ENCODE measurements around the gene PRDM13. TPM values are rescaled to one million over a fixed set of nuclear protein-coding genes. Genes with fewer than 3 reads are reported as not detected.

The PRDM13 gene
- total and polyA plus RNA-seq, 2 donors: under 0.01 TPM; not detected in 1

DNA sequence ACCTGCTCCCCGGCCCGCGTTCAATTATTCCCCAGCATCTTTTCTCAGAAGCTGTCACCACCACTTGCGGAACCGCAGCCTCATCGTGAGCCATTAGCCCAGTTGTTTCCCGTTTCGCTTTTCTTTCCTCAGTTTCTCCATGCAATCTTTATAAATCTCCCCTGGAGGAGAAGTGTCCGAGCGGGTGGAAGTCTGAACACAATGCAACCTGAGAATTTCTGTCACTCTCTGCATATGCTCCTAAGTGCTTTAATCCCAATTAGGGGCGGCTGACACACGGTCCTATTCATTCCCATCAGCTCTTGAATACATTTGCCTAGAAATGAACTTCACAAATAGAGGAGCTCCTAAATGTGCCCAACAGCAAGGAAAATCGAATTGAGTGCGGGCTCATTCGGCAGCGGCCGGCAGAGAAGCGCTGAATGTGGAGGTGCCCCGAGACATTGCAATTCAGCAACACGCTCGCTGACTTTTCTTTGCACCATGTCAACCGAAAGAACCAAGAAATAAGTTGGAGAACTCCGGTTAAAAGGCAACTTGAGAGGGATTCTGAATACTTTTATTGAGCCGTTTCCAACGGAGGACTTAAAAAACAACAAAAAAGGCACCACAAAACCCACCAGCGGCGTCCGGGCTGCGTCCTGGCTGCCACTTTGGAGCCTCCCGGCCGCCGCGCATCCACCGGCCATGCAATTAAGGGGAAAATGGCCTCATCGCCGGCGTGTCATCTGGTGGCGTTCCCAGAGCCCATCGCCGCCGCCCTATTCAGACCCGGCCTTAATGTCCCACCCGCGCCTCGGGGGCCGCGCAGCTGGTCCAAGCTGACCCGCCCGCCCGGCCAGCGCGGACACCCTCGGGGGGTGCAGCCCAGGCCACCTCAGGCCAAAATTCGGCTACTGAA lies 3.9 kb upstream of the PRDM13 start:
- Histone ChIP-seq H3K27ac (ENCODE audit: low read depth in 1 of 2, low read length in 1 of 2) (no peak overlapping the region), H3K27me3 (ENCODE audit: control insufficient read depth in 2 of 2, insufficient read depth in 1 of 2, low read length in 1 of 2) (peaks cover 79 to 98% of the 10 kb centered on the region in 2 donors), H3K4me3 (ENCODE audit: low read length in 2 of 2) (no peak overlapping the region), H3K36me3 (ENCODE audit: control insufficient read depth in 2 of 2, insufficient read depth in 2 of 2, low read length in 1 of 2) (no peaks in the 10 kb centered on the region), H3K4me1 (ENCODE audit: control insufficient read depth in 2 of 2, insufficient read depth in 2 of 2, low read length in 2 of 2) (peaks cover 9 to 15% of the 10 kb centered on the region in 2 donors), H3K9me3 (ENCODE audit: control insufficient read depth in 2 of 2, insufficient read depth in 1 of 2, low read length in 1 of 2) (peaks cover 0 to 13% of the 10 kb centered on the region in 2 donors)
- WGBS: 6% methylated on average over 54 of the region's 54 CpGs
- no peak for DNase-seq (ENCODE audit: low read depth in 6 of 9, low spot score in 9 of 9)

GRCh38 chr6:99603421-99604165 lies 3.0 kb upstream of the PRDM13 start:
- DNase-seq (ENCODE audit: low read depth in 6 of 9, low spot score in 9 of 9): peak in 2 of 9 donors; percentile 42 to 62
- H3K27me3 ChIP-seq (ENCODE audit: control insufficient read depth in 2 of 2, insufficient read depth in 1 of 2, low read length in 1 of 2): peaks cover 79 to 98% of the 10 kb centered on the region in 2 donors
- peaks cover 0 to 20% of the 10 kb centered on the region in 2 donors for H3K9me3 ChIP-seq (ENCODE audit: control insufficient read depth in 2 of 2, insufficient read depth in 1 of 2, low read length in 1 of 2)
- peaks cover 9 to 19% of the 10 kb centered on the region in 2 donors for H3K4me1 ChIP-seq (ENCODE audit: control insufficient read depth in 2 of 2, insufficient read depth in 2 of 2, low read length in 2 of 2)
- no peak overlapping the region for H3K27ac ChIP-seq (ENCODE audit: low read depth in 1 of 2, low read length in 1 of 2)
- H3K4me3 ChIP-seq (ENCODE audit: low read length in 2 of 2): peak overlapping the region in 1 of 2 donors; percentile 33
- 1% methylated on average over 55 of the region's 55 CpGs for WGBS
- H3K36me3 ChIP-seq (ENCODE audit: control insufficient read depth in 2 of 2, insufficient read depth in 2 of 2, low read length in 1 of 2): no peaks in the 10 kb centered on the region

DNA sequence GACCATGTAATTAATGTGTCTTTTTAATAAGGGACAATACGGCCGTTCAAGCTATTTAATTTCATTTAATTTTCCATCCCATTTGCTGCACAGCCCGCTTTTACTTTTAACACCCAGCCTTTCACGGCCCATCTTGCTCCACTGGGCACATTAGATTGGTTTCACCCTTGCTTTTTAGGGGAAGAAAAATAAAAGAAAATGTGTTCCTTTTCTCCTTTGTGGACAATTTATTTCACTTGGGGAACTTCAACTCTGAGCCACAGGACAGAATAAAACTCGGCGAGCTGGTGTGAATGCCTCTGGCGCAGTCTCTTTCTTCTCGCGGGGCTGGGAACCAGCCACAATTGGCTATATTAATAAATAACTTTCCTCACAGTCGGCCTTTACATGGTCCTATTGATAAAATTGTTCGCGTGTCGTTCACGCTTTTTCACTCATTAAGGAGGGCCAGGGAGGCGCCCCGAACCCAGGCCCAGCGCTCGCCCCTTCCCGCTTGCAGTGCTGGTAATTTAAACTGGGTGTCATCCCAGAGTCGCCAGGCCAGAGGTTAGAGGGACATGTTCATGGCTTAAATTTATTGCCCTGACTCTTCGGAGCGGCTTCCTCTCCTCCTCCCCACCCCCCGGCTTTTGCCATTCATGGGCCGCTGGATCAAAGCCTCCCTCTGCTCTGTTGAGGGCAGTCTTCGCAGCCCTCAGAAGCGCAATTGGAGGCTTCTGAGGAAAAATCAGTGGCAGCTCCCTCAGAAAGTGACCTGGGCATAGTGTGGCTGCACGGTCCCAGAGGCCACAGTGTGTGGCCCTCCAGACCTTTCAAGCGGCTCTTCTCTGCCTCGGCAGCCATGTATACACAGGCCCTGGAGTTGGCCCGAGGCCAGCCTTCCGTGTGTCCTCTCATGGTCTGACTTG lies 2.2 kb upstream of the PRDM13 start:
- H3K9me3 ChIP-seq (ENCODE audit: control insufficient read depth in 2 of 2, insufficient read depth in 1 of 2, low read length in 1 of 2): peaks cover 0 to 26% of the 10 kb centered on the region in 2 donors
- no peak overlapping the region for H3K27ac ChIP-seq (ENCODE audit: low read depth in 1 of 2, low read length in 1 of 2)
- WGBS: 16% methylated on average over 31 of the region's 31 CpGs
- H3K4me3 ChIP-seq (ENCODE audit: low read length in 2 of 2): peak overlapping the region in 1 of 2 donors; percentile 33
- no peaks in the 10 kb centered on the region for H3K36me3 ChIP-seq (ENCODE audit: control insufficient read depth in 2 of 2, insufficient read depth in 2 of 2, low read length in 1 of 2)
- H3K27me3 ChIP-seq (ENCODE audit: control insufficient read depth in 2 of 2, insufficient read depth in 1 of 2, low read length in 1 of 2): peaks cover 80 to 98% of the 10 kb centered on the region in 2 donors
- no peak for DNase-seq (ENCODE audit: low read depth in 6 of 9, low spot score in 9 of 9)
- peaks cover 9 to 20% of the 10 kb centered on the region in 2 donors for H3K4me1 ChIP-seq (ENCODE audit: control insufficient read depth in 2 of 2, insufficient read depth in 2 of 2, low read length in 2 of 2)

- H3K36me3 ChIP-seq (ENCODE audit: control insufficient read depth in 2 of 2, insufficient read depth in 2 of 2, low read length in 1 of 2): no peaks in the 10 kb centered on the region
- peaks cover 0 to 26% of the 10 kb centered on the region in 2 donors for H3K9me3 ChIP-seq (ENCODE audit: control insufficient read depth in 2 of 2, insufficient read depth in 1 of 2, low read length in 1 of 2)
- H3K4me3 ChIP-seq (ENCODE audit: low read length in 2 of 2): no peak overlapping the region
- peaks cover 83 to 100% of the 10 kb centered on the region in 2 donors for H3K27me3 ChIP-seq (ENCODE audit: control insufficient read depth in 2 of 2, insufficient read depth in 1 of 2, low read length in 1 of 2)
- no peak for DNase-seq (ENCODE audit: low read depth in 6 of 9, low spot score in 9 of 9)
- peaks cover 9 to 25% of the 10 kb centered on the region in 2 donors for H3K4me1 ChIP-seq (ENCODE audit: control insufficient read depth in 2 of 2, insufficient read depth in 2 of 2, low read length in 2 of 2)
- no peak overlapping the region for H3K27ac ChIP-seq (ENCODE audit: low read depth in 1 of 2, low read length in 1 of 2)
- WGBS: 12% methylated on average over 20 of the region's 20 CpGs
These were observed 1.4 kb upstream of the PRDM13 start for GRCh38 chr6:99605074-99605734.

DNA sequence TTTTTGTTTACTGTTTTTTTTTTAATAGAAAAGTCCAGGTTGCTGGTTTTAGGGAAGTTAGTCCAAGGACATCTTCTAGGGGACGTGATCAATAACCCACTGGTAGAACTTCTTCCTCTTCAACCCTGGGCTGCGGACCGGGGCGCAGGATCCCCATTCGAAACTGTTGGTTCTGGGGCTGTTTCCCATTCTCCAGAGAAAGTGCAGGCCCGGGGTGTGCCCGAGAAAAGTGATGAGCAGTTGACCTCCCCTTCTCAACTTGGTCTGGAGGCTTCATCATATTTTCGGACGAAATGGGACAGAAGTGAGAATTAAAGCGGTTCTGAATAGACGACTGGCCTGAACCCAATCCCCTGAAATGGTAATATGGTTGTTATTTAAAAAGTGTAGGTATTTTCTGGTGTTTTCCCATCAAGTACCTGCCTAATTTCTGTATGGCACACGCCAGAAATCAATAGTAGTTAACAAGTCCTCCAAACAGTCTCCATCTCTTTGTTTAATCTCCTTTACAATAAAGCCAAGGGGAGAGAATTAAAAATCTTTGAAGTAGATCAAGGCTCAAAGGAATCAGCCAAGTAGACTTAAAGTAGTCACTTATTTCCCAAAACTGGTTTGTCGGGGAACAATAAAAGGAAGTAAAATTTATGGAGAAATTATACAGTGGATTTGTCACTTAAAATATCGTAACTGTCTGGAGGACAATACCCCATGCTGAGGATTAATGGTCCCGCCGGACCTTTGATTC lies 550 bp upstream of the PRDM13 start:
- H3K9me3 ChIP-seq (ENCODE audit: control insufficient read depth in 2 of 2, insufficient read depth in 1 of 2, low read length in 1 of 2): peaks cover 0 to 26% of the 10 kb centered on the region in 2 donors
- DNase-seq (ENCODE audit: low read depth in 6 of 9, low spot score in 9 of 9): no peak
- 18% methylated on average over 16 of the region's 16 CpGs for WGBS
- peaks cover 82 to 100% of the 10 kb centered on the region in 2 donors for H3K27me3 ChIP-seq (ENCODE audit: control insufficient read depth in 2 of 2, insufficient read depth in 1 of 2, low read length in 1 of 2)
- H3K4me1 ChIP-seq (ENCODE audit: control insufficient read depth in 2 of 2, insufficient read depth in 2 of 2, low read length in 2 of 2): peaks cover 9 to 29% of the 10 kb centered on the region in 2 donors
- no peaks in the 10 kb centered on the region for H3K36me3 ChIP-seq (ENCODE audit: control insufficient read depth in 2 of 2, insufficient read depth in 2 of 2, low read length in 1 of 2)
- H3K4me3 ChIP-seq (ENCODE audit: low read length in 2 of 2): no peak overlapping the region
- no peak overlapping the region for H3K27ac ChIP-seq (ENCODE audit: low read depth in 1 of 2, low read length in 1 of 2)

GRCh38 chr6:99607416-99608036 lies 893 bp downstream of the PRDM13 start:
- no peak for DNase-seq (ENCODE audit: low read depth in 6 of 9, low spot score in 9 of 9)
- no peak overlapping the region for H3K27ac ChIP-seq (ENCODE audit: low read depth in 1 of 2, low read length in 1 of 2)
- H3K4me3 ChIP-seq (ENCODE audit: low read length in 2 of 2): no peak overlapping the region
- H3K36me3 ChIP-seq (ENCODE audit: control insufficient read depth in 2 of 2, insufficient read depth in 2 of 2, low read length in 1 of 2): no peaks in the 10 kb centered on the region
- H3K27me3 ChIP-seq (ENCODE audit: control insufficient read depth in 2 of 2, insufficient read depth in 1 of 2, low read length in 1 of 2): peaks cover 78 to 100% of the 10 kb centered on the region in 2 donors
- H3K9me3 ChIP-seq (ENCODE audit: control insufficient read depth in 2 of 2, insufficient read depth in 1 of 2, low read length in 1 of 2): peaks cover 0 to 26% of the 10 kb centered on the region in 2 donors
- H3K4me1 ChIP-seq (ENCODE audit: control insufficient read depth in 2 of 2, insufficient read depth in 2 of 2, low read length in 2 of 2): peaks cover 9 to 27% of the 10 kb centered on the region in 2 donors
- WGBS: 12% methylated on average over 34 of the region's 34 CpGs

- WGBS: 6% methylated on average over 29 of the region's 29 CpGs
- Histone ChIP-seq H3K27me3 (ENCODE audit: control insufficient read depth in 2 of 2, insufficient read depth in 1 of 2, low read length in 1 of 2) (peaks cover 81 to 100% of the 10 kb centered on the region in 2 donors), H3K36me3 (ENCODE audit: control insufficient read depth in 2 of 2, insufficient read depth in 2 of 2, low read length in 1 of 2) (no peaks in the 10 kb centered on the region), H3K9me3 (ENCODE audit: control insufficient read depth in 2 of 2, insufficient read depth in 1 of 2, low read length in 1 of 2) (peaks cover 3 to 32% of the 10 kb centered on the region in 2 donors), H3K4me3 (ENCODE audit: low read length in 2 of 2) (no peak overlapping the region), H3K4me1 (ENCODE audit: control insufficient read depth in 2 of 2, insufficient read depth in 2 of 2, low read length in 2 of 2) (peaks cover 6 to 31% of the 10 kb centered on the region in 2 donors), H3K27ac (ENCODE audit: low read depth in 1 of 2, low read length in 1 of 2) (no peak overlapping the region)
- no peak for DNase-seq (ENCODE audit: low read depth in 6 of 9, low spot score in 9 of 9)
These were observed 1.6 kb downstream of the PRDM13 start for GRCh38 chr6:99608059-99608885.

Data from thymus (tissue), 11 donors.